Colonic mucosa (tissue), 4 donors: Measurements from ENCODE around the gene ZSWIM5. TPM values are rescaled to one million over a fixed set of nuclear protein-coding genes. Genes with fewer than 3 reads are reported as not detected.

Experiments
- DNase-seq: peaks from one replicate; pipeline ENCODE4 v3.0.0-alpha.2; 2020
- H3K27ac ChIP-seq: fragments of 200-600 bp; one replicate; pipeline ENCODE4 v1.8.0; 2021
- H3K27me3 ChIP-seq: fragments of 200-600 bp; one replicate; pipeline ENCODE4 v1.8.0; 2021
- H3K36me3 ChIP-seq: fragments of 200-600 bp; one replicate; pipeline ENCODE4 v1.8.0; 2021
- H3K4me1 ChIP-seq: fragments of 200-600 bp; one replicate; pipeline ENCODE4 v1.8.0; 2021; ENCODE audit warnings: mild to moderate bottlenecking
- H3K4me3 ChIP-seq: fragments of 200-600 bp; one replicate; pipeline ENCODE4 v1.8.0; 2021
- H3K9ac ChIP-seq, 2 donors: one replicate each; pipeline ENCODE4 v1.7.0; 2013; ENCODE audit warnings: control low read depth in 2 of 2, low read depth in 2 of 2, low read length in 2 of 2
- H3K9me3 ChIP-seq: fragments of 200-600 bp; one replicate; pipeline ENCODE4 v1.8.0; 2021
- CTCF ChIP-seq: fragments of 200-600 bp; IDR thresholded peaks from one replicate; pipeline ENCODE4 v1.8.0; 2022; ENCODE audit warnings: antibody characterized with exemption, mild to moderate bottlenecking
- intact Hi-C: fragments of 100-400 bp; cut with DNase I; formaldehyde crosslinking; loops from one replicate; pipeline ENCODE4 v1.14.1; 2022
- total RNA-seq, 2 donors: library from RNA; stranded (reverse); fragmentation: NEBNext Ultra II Directional in 1 of 2; extraction: Animal tissue kit (Norgen Biotek cat#: 25700) in 1 of 2; gene quantifications; one replicate each; pipeline ENCODE4 v1.2.1, GENCODE V29; 2021
- donor health status: healthy.
- donor health status: DM: no; HTN: no; CAD: no.
- donor health status: DM: no; HTN: no; CAD: no.

ZSWIM5 gene
- total RNA-seq, 2 donors from 2014 or later: 9.0 to 9.7 TPM

- no peaks in the 10 kb centered on the region for H3K4me1 ChIP-seq
- H3K4me3 ChIP-seq: no peak overlapping the region
- intact Hi-C loops: no loop called here
- no peaks in the 10 kb centered on the region for H3K9me3 ChIP-seq
- no peak for DNase-seq
- TF ChIP-seq CTCF: no peak
- H3K9ac ChIP-seq: no peak overlapping the region
- no peaks in the 10 kb centered on the region for H3K36me3 ChIP-seq
- no peaks in the 10 kb centered on the region for H3K27me3 ChIP-seq
- no peak overlapping the region for H3K27ac ChIP-seq
These were observed 146.6 kb downstream of the ZSWIM5 start for GRCh38 chr1:45059829-45060228.

GRCh38 chr1:45057542-45057941, 148.9 kb downstream of the ZSWIM5 start:
- Histone ChIP-seq H3K4me3 (no peak overlapping the region), H3K9me3 (no peaks in the 10 kb centered on the region), H3K9ac (no peak overlapping the region), H3K27ac (no peak overlapping the region), H3K27me3 (no peaks in the 10 kb centered on the region), H3K36me3 (no peaks in the 10 kb centered on the region), H3K4me1 (no peaks in the 10 kb centered on the region)
- intact Hi-C loops: no loop called here
- DNase-seq: no peak
- no peak for TF ChIP-seq CTCF

- no peak for TF ChIP-seq CTCF
- Histone ChIP-seq H3K4me1 (no peaks in the 10 kb centered on the region), H3K27me3 (no peaks in the 10 kb centered on the region), H3K9me3 (no peaks in the 10 kb centered on the region), H3K9ac (no peak overlapping the region), H3K27ac (no peak overlapping the region), H3K4me3 (no peak overlapping the region), H3K36me3 (no peaks in the 10 kb centered on the region)
- intact Hi-C loops: no loop called here
- no peak for DNase-seq
These were observed 155.2 kb downstream of the ZSWIM5 start for GRCh38 chr1:45051005-45051772.

GRCh38 chr1:45047032-45047431, 159.4 kb downstream of the ZSWIM5 start:
- DNase-seq: no peak
- Histone ChIP-seq H3K36me3 (no peaks in the 10 kb centered on the region), H3K27me3 (no peaks in the 10 kb centered on the region), H3K4me1 (no peaks in the 10 kb centered on the region), H3K27ac (no peak overlapping the region), H3K4me3 (no peak overlapping the region), H3K9me3 (no peaks in the 10 kb centered on the region), H3K9ac (no peak overlapping the region)
- TF ChIP-seq CTCF: no peak
- intact Hi-C loops: no loop called here

- no peak for DNase-seq
- intact Hi-C loops: no loop called here
- Histone ChIP-seq H3K27ac (no peak overlapping the region), H3K27me3 (no peaks in the 10 kb centered on the region), H3K4me1 (no peaks in the 10 kb centered on the region), H3K9me3 (no peaks in the 10 kb centered on the region), H3K4me3 (no peak overlapping the region), H3K36me3 (no peaks in the 10 kb centered on the region), H3K9ac (no peak overlapping the region)
- no peak for TF ChIP-seq CTCF
These were observed 161.5 kb downstream of the ZSWIM5 start for GRCh38 chr1:45044916-45045315.
